CD1c-positive myeloid dendritic cell (primary cell): ENCODE results near the gene RNASEH2A.
"Not testable (repeated sequence)": the region's sequence is repeated elsewhere in the genome, so short reads cannot be mapped to it uniquely, and the experiment has no call there.

Source experiments
- DNase-seq: peaks from one replicate; pipeline ENCODE4 v3.0.0-alpha.2; 2016; ENCODE audit errors: extremely low spot score

The RNASEH2A gene

GRCh38 chr19:12833418-12833737, 27.0 kb downstream of the RNASEH2A start:
- DNase-seq, result no peak

GRCh38 chr19:12833738-12834565, 27.6 kb downstream of the RNASEH2A start:
- DNase-seq, result peak; percentile 19

GRCh38 chr19:12834566-12834943, 28.2 kb downstream of the RNASEH2A start, which contains the start of gene RTBDN:
TSS of gene RTBDN (minus strand) at chr19:12834579. CDS start at chr19:12829979, 4,600 bp downstream.
- no peak for DNase-seq

- DNase-seq, result peak; percentile 37
Observed at GRCh38 chr19:12834976-12835757, 28.8 kb downstream of the RNASEH2A start.

- no peak for DNase-seq
Observed at GRCh38 chr19:12836529-12836863, 30.1 kb downstream of the RNASEH2A start.

- DNase-seq, result no peak
Observed at GRCh38 chr19:12837225-12837624, 30.8 kb downstream of the RNASEH2A start.

GRCh38 chr19:12838182-12838885, 31.9 kb downstream of the RNASEH2A start, which contains the start of gene MAST1:
TSS of gene MAST1 (plus strand) at chr19:12838515. CDS start at chr19:12838573, 58 bp downstream.
- peak; percentile 66 for DNase-seq

- no peak for DNase-seq
Observed at GRCh38 chr19:12838886-12839756, 32.7 kb downstream of the RNASEH2A start.

GRCh38 chr19:12840091-12841079, 34.0 kb downstream of the RNASEH2A start:
- peak; percentile 47 for DNase-seq

- DNase-seq, result no peak
Observed at GRCh38 chr19:12841094-12841493, 34.7 kb downstream of the RNASEH2A start.

GRCh38 chr19:12842511-12842910, 36.1 kb downstream of the RNASEH2A start:
- DNase-seq, result no peak

GRCh38 chr19:12843328-12843727, 36.9 kb downstream of the RNASEH2A start:
- no peak for DNase-seq

GRCh38 chr19:12843999-12844732, 37.8 kb downstream of the RNASEH2A start:
- DNase-seq, result no peak

GRCh38 chr19:12846613-12847012, 40.2 kb downstream of the RNASEH2A start:
- DNase-seq, result not testable (repeated sequence)

- peak; percentile 93 for DNase-seq
Observed at GRCh38 chr19:12847159-12848139, 41.1 kb downstream of the RNASEH2A start.

GRCh38 chr19:12856653-12857052, 50.3 kb downstream of the RNASEH2A start:
- no peak for DNase-seq

GRCh38 chr19:12858041-12858928, 51.9 kb downstream of the RNASEH2A start:
- DNase-seq, result no peak
